Measurements from ENCODE around the gene FAM13B.

DNA sequence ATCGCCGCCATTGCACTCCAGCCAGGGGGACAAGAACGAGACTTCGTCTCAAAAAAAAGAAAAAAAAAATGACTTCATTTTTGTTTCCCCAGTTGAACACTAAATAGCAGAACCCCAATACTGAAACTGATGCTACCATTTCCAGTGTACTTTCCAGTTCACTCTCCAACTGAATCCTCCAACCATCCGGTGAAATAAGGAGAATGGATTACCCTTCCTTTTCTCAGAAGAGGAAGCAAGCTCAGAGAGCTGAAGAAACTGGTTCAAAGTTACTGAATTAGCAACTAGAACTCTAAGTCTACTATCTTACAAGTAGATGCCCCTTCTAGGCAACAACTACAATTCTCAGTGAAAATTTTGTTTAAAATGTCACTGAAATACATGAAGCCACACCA lies 3.9 kb downstream of the FAM13B start:
- TF ChIP-seq EZH2 (IDR thresholded peaks at IDR 0.05) = no peak
- TF ChIP-seq POLR2AphosphoS5 (IDR thresholded peaks at IDR 0.05; ENCODE audit: borderline replicate concordance, low read depth, low read length) = no peak
- TF ChIP-seq FOXP2 (optimal IDR thresholded peaks at IDR 0.05; ENCODE audit: control extremely low read depth, extremely low read length, insufficient read depth) = no peak
